NT2/D1 (cell line): Measurements from ENCODE around the gene PDE6C.

ENCODE experiments used
- YY1 ChIP-seq: IDR thresholded peaks from 2 replicates; pipeline ENCODE4 v1.6.1; 2011; ENCODE audit not compliant: insufficient read length, insufficient read depth
- ZNF274 ChIP-seq: IDR thresholded peaks from 2 replicates; pipeline ENCODE4 v1.6.1; 2011; ENCODE audit warnings: mild to moderate bottlenecking, low read depth, low read length

GRCh38 chr10:93584445-93584844, 27.9 kb upstream of the PDE6C start:
- TF ChIP-seq ZNF274 (no peak), YY1 (no peak)
